ENCODE measurements around the gene GRAP. TPM values are rescaled to one million over a fixed set of nuclear protein-coding genes. Genes with fewer than 3 reads are reported as not detected.
"Not testable (repeated sequence)": the region's sequence is repeated elsewhere in the genome, so short reads cannot be mapped to it uniquely, and the experiment has no call there.

The GRAP gene
- total RNA-seq, 1 experiment from 2014 or later: 0.55 TPM

GRCh38 chr17:19088804-19089685 lies 42.3 kb upstream of the GRAP start:
- not testable (repeated sequence) for H3K36me3 Mint-ChIP-seq (ENCODE audit: insufficient read depth in 1 of 3, low read depth in 3 of 3); H3K23me2 ChIP-seq (ENCODE audit: insufficient read length, low read depth, low read length, poor library complexity, severe bottlenecking); H3K27ac ChIP-seq (ENCODE audit: insufficient read length, low read depth, low read length); H2AFZ ChIP-seq (ENCODE audit: low read length); H3K9me3 Mint-ChIP-seq; H3K23ac ChIP-seq (ENCODE audit: insufficient read length, low read depth, low read length); H3K4me1 ChIP-seq (ENCODE audit: insufficient read depth, low read length); H3K56ac ChIP-seq (ENCODE audit: insufficient read length, low read depth, low read length); H2BK12ac ChIP-seq (ENCODE audit: insufficient read length, low read depth, low read length); DNase-seq; H3K9ac ChIP-seq (ENCODE audit: extremely low read depth, insufficient read length, low read length); H3K79me2 ChIP-seq (ENCODE audit: insufficient read depth, low read length); H2BK5ac ChIP-seq (ENCODE audit: insufficient read length, low read length); H3K4me2 ChIP-seq (ENCODE audit: insufficient read depth, insufficient read length, low read length); H4K91ac ChIP-seq (ENCODE audit: insufficient read length, low read depth, low read length); H4K8ac ChIP-seq (replicated peaks; ENCODE audit: insufficient read length, low read depth, low read length); H3K9me3 ChIP-seq (ENCODE audit: control insufficient read depth, low read depth, low read length); H3K14ac ChIP-seq (ENCODE audit: insufficient read depth, low read length); H3K27me3 ChIP-seq (ENCODE audit: insufficient read depth, low read length); H3K79me1 ChIP-seq (ENCODE audit: insufficient read depth, low read depth, low read length, poor library complexity, severe bottlenecking); H3K27ac Mint-ChIP-seq; H3K4me1 Mint-ChIP-seq; H2BK20ac ChIP-seq (ENCODE audit: low read depth, low read length, poor library complexity, severe bottlenecking); H2BK120ac ChIP-seq (ENCODE audit: low read depth, low read length, poor library complexity, severe bottlenecking); H3K27me3 Mint-ChIP-seq (ENCODE audit: low read depth); H2BK15ac ChIP-seq (ENCODE audit: low read depth, low read length); H2AK5ac ChIP-seq (ENCODE audit: insufficient read length, low read length); H3K18ac ChIP-seq (ENCODE audit: insufficient read length, low read depth, low read length); H4K5ac ChIP-seq (ENCODE audit: insufficient read length, low read depth, low read length); H3K4me3 Mint-ChIP-seq; H3K4ac ChIP-seq (ENCODE audit: low read depth, low read length); H3T11ph ChIP-seq (ENCODE audit: low read length); H4K20me1 ChIP-seq (ENCODE audit: control insufficient read depth, insufficient read depth, insufficient read length)
- WGBS (ENCODE audit: extremely low coverage, insufficient read length, low lambda C conversion rate): no CpG with 5 or more reads among the region's 77 CpGs

DNA sequence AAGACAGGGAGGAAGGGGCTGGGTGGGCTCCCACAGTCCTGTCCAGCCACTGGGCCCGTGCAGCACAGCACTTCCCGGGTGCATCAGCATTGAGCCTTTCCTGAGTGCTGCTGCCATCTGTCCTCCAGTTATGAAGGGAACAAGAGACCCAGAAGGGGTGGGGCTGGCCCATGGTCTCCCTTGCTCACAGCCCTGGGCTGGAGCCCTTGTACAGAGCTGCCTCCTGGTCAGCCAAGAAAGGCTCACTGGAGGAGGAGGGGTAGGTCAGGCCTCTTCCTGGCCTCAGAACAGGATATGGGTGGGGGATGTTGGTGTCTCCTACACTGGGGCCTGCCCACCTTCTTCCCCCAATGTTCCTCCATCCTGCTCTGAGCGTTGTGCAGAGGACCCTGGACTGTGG lies 30.6 kb upstream of the GRAP start:
- H3K36me3 Mint-ChIP-seq (ENCODE audit: insufficient read depth in 1 of 3, low read depth in 3 of 3); H2BK15ac ChIP-seq (ENCODE audit: low read depth, low read length); H3K4me2 ChIP-seq (ENCODE audit: insufficient read depth, insufficient read length, low read length); H2AFZ ChIP-seq (ENCODE audit: low read length); H3K56ac ChIP-seq (ENCODE audit: insufficient read length, low read depth, low read length); DNase-seq; H3K27me3 Mint-ChIP-seq (ENCODE audit: low read depth); H2BK20ac ChIP-seq (ENCODE audit: low read depth, low read length, poor library complexity, severe bottlenecking); H3K4me1 Mint-ChIP-seq; H4K5ac ChIP-seq (ENCODE audit: insufficient read length, low read depth, low read length); H2AK5ac ChIP-seq (ENCODE audit: insufficient read length, low read length); H2BK5ac ChIP-seq (ENCODE audit: insufficient read length, low read length); H3K27me3 ChIP-seq (ENCODE audit: insufficient read depth, low read length); H3K27ac Mint-ChIP-seq; H3K79me2 ChIP-seq (ENCODE audit: insufficient read depth, low read length); H3K14ac ChIP-seq (ENCODE audit: insufficient read depth, low read length); H3K4ac ChIP-seq (ENCODE audit: low read depth, low read length); H3K23ac ChIP-seq (ENCODE audit: insufficient read length, low read depth, low read length); H3K18ac ChIP-seq (ENCODE audit: insufficient read length, low read depth, low read length); H3T11ph ChIP-seq (ENCODE audit: low read length); H2BK120ac ChIP-seq (ENCODE audit: low read depth, low read length, poor library complexity, severe bottlenecking); H3K9me3 ChIP-seq (ENCODE audit: control insufficient read depth, low read depth, low read length); H3K23me2 ChIP-seq (ENCODE audit: insufficient read length, low read depth, low read length, poor library complexity, severe bottlenecking); H3K27ac ChIP-seq (ENCODE audit: insufficient read length, low read depth, low read length); H4K20me1 ChIP-seq (ENCODE audit: control insufficient read depth, insufficient read depth, insufficient read length); H3K9me3 Mint-ChIP-seq; H3K4me3 Mint-ChIP-seq; H3K4me1 ChIP-seq (ENCODE audit: insufficient read depth, low read length); H3K79me1 ChIP-seq (ENCODE audit: insufficient read depth, low read depth, low read length, poor library complexity, severe bottlenecking); H2BK12ac ChIP-seq (ENCODE audit: insufficient read length, low read depth, low read length); H4K91ac ChIP-seq (ENCODE audit: insufficient read length, low read depth, low read length); H4K8ac ChIP-seq (replicated peaks; ENCODE audit: insufficient read length, low read depth, low read length); H3K9ac ChIP-seq (ENCODE audit: extremely low read depth, insufficient read length, low read length): not testable (repeated sequence)
- WGBS (ENCODE audit: extremely low coverage, insufficient read length, low lambda C conversion rate): no CpG with 5 or more reads among the region's 3 CpGs

Data from H9 (cell line).